K562 (cell line): ENCODE data around the gene NPAS2.

Experiments used
- ARID1B ChIP-seq: fragments of 450-650 bp; IDR thresholded peaks from 2 replicates; pipeline ENCODE4 v1.6.1; 2016; ENCODE audit warnings: antibody characterized with exemption, mild to moderate bottlenecking, inconsistent platforms
- FOXO4 ChIP-seq: fragments of 450-650 bp; formaldehyde crosslinking; IDR thresholded peaks from 2 replicates; pipeline ENCODE4 v1.4.0; 2020; ENCODE audit warnings: mild to moderate bottlenecking, moderate library complexity
- GATA2 ChIP-seq: sonication (generic); formaldehyde crosslinking; IDR thresholded peaks from 2 replicates; pipeline ENCODE4 v1.4.0; 2020; ENCODE audit warnings: mild to moderate bottlenecking, missing genetic modification reagents
- MAX ChIP-seq: sonication (generic); formaldehyde crosslinking; IDR thresholded peaks from 2 replicates; pipeline ENCODE4 v1.9.0; 2022; ENCODE audit warnings: mild to moderate bottlenecking, missing genetic modification reagents
- TAF1 ChIP-seq: IDR thresholded peaks from 2 replicates; pipeline ENCODE4 v1.6.1; 2011; ENCODE audit warnings: mild to moderate bottlenecking, low read length, moderate library complexity; ENCODE audit not compliant: insufficient read depth, control insufficient read depth, severe bottlenecking; ENCODE audit errors: extremely low read depth

GRCh38 chr2:100818003-100818605 is 1.8 kb upstream of the NPAS2 start:
- no peak for TF ChIP-seq MAX (CRISPR knock-in tag)
- no peak for TF ChIP-seq FOXO4 (CRISPR knock-in tag)
- no peak for TF ChIP-seq TAF1
- TF ChIP-seq GATA2 (CRISPR knock-in tag): no peak
- no peak for TF ChIP-seq ARID1B
